HEK293T (cell line): ENCODE results near the gene CDV3.

Experiments used
- CTCF ChIA-PET: fragments of 350-600 bp; formaldehyde crosslinking; extraction: SDS; loops from one replicate; lab custom pipeline; 2021; ENCODE audit warnings: antibody characterized with exemption, inconsistent platforms; lab: Yijun Ruan, JAX
- POLR2A ChIA-PET: fragments of 350-600 bp; formaldehyde crosslinking; extraction: SDS; loops from one replicate; lab custom pipeline; 2020; ENCODE audit warnings: antibody characterized with exemption, inconsistent platforms; lab: Yijun Ruan, JAX
- DNase-seq: peaks from one replicate; pipeline ENCODE4 v3.0.0; 2012; ENCODE audit warnings: mixed read lengths; ENCODE audit errors: extremely low spot score
- ARNT ChIP-seq: fragments of 450-650 bp; IDR thresholded peaks from 2 replicates; pipeline ENCODE4 v1.6.1; 2017; ENCODE audit warnings: mild to moderate bottlenecking
- BHLHE40 ChIP-seq: fragments of 450-650 bp; IDR thresholded peaks from 2 replicates; pipeline ENCODE4 v1.6.1; 2016; ENCODE audit warnings: mild to moderate bottlenecking, moderate library complexity, borderline replicate concordance
- CTBP1 ChIP-seq: fragments of 450-650 bp; IDR thresholded peaks from 2 replicates; pipeline ENCODE4 v1.6.1; 2016; ENCODE audit warnings: borderline replicate concordance
- ELF4 ChIP-seq: fragments of 450-650 bp; IDR thresholded peaks from 2 replicates; pipeline ENCODE4 v1.6.1; 2017; ENCODE audit warnings: antibody characterized with exemption
- FOXA1 ChIP-seq: fragments of 450-650 bp; IDR thresholded peaks from 2 replicates; pipeline ENCODE4 v1.6.1; 2016; ENCODE audit warnings: mild to moderate bottlenecking
- FOXK2 ChIP-seq: fragments of 450-650 bp; IDR thresholded peaks from 2 replicates; pipeline ENCODE4 v1.6.1; 2016; ENCODE audit warnings: mild to moderate bottlenecking
- FOXM1 ChIP-seq: fragments of 450-650 bp; IDR thresholded peaks from 2 replicates; pipeline ENCODE4 v1.6.1; 2017; ENCODE audit warnings: mild to moderate bottlenecking, borderline replicate concordance
- HDGF ChIP-seq: fragments of 450-650 bp; IDR thresholded peaks from 2 replicates; pipeline ENCODE4 v1.6.1; 2017; ENCODE audit warnings: antibody characterized with exemption, borderline replicate concordance
- L3MBTL2 ChIP-seq: fragments of 450-650 bp; conservative IDR thresholded peaks from 2 replicates; pipeline ENCODE4 v1.6.1; 2016; ENCODE audit warnings: mild to moderate bottlenecking
- LEF1 ChIP-seq: fragments of 450-650 bp; IDR thresholded peaks from 2 replicates; pipeline ENCODE4 v1.6.1; 2017; ENCODE audit warnings: mild to moderate bottlenecking, borderline replicate concordance
- NFRKB ChIP-seq: fragments of 450-650 bp; IDR thresholded peaks from 2 replicates; pipeline ENCODE4 v1.6.1; 2016; ENCODE audit warnings: mild to moderate bottlenecking, moderate library complexity
- PKNOX1 ChIP-seq: fragments of 450-650 bp; IDR thresholded peaks from 2 replicates; pipeline ENCODE4 v1.6.1; 2016
- SP1 ChIP-seq: fragments of 450-650 bp; IDR thresholded peaks from 2 replicates; pipeline ENCODE4 v1.6.1; 2017
- SUZ12 ChIP-seq: fragments of 450-650 bp; IDR thresholded peaks from 2 replicates; pipeline ENCODE4 v1.6.1; 2016; ENCODE audit warnings: mild to moderate bottlenecking
- TARDBP ChIP-seq: fragments of 450-650 bp; IDR thresholded peaks from 2 replicates; pipeline ENCODE4 v1.6.1; 2016
- ZNF384 ChIP-seq: fragments of 450-650 bp; IDR thresholded peaks from 2 replicates; pipeline ENCODE4 v1.6.1; 2016

CDV3 gene

GRCh38 chr3:133563186-133563591, 10.3 kb upstream of the CDV3 start:
- ChIA-PET POLR2A (interaction anchor here (2.7 kb wide), 1 partner anchor 9 kb away, joined by 16 read pairs; the partner anchor contains the start of gene CDV3), CTCF (no interaction called here)
- DNase-seq: no peak
- no peak for TF ChIP-seq ARNT
- no peak for TF ChIP-seq LEF1
- TF ChIP-seq TARDBP: no peak
- no peak for TF ChIP-seq ELF4
- TF ChIP-seq SUZ12: no peak
- no peak for TF ChIP-seq FOXK2

- CTCF ChIA-PET: no interaction called here
- POLR2A ChIA-PET: interaction anchor here (1.9 kb wide), 1 partner anchor 9 kb away, joined by 10 read pairs; the partner anchor contains the start of gene CDV3
- DNase-seq: no peak
- no peak for TF ChIP-seq CTBP1
- TF ChIP-seq PKNOX1: no peak
- no peak for TF ChIP-seq ARNT
Measured at GRCh38 chr3:133563816-133564215, 9.7 kb upstream of the CDV3 start.

GRCh38 chr3:133568294-133569014, 5.0 kb upstream of the CDV3 start:
- DNase-seq: no peak
- ChIA-PET POLR2A (interaction anchor here (1.3 kb wide), 1 partner anchor 10 kb away, joined by 3 read pairs; no protein-coding TSS in a partner anchor), CTCF (no interaction called here)
- no peak for TF ChIP-seq TARDBP
- no peak for TF ChIP-seq L3MBTL2
- TF ChIP-seq BHLHE40: no peak
- no peak for TF ChIP-seq FOXA1
- TF ChIP-seq SUZ12: no peak
- no peak for TF ChIP-seq ZNF384
- TF ChIP-seq CTBP1: no peak
- TF ChIP-seq HDGF: no peak
- TF ChIP-seq NFRKB: no peak
- TF ChIP-seq FOXK2: no peak
- no peak for TF ChIP-seq LEF1

GRCh38 chr3:133570139-133570936, 3.1 kb upstream of the CDV3 start:
- CTCF ChIA-PET: interaction anchor here (0.5 kb wide), 1 partner anchor 8 kb away, joined by 3 read pairs; no protein-coding TSS in a partner anchor
- no peak for DNase-seq
- POLR2A ChIA-PET: no interaction called here
- TF ChIP-seq ELF4: no peak
- no peak for TF ChIP-seq BHLHE40
- TF ChIP-seq NFRKB: no peak
- no peak for TF ChIP-seq ZNF384
- no peak for TF ChIP-seq PKNOX1
- TF ChIP-seq L3MBTL2: no peak
- no peak for TF ChIP-seq FOXK2
- TF ChIP-seq SP1: no peak
- TF ChIP-seq FOXA1: no peak
- TF ChIP-seq HDGF: no peak
- TF ChIP-seq CTBP1: no peak

GRCh38 chr3:133570937-133571320, 2.6 kb upstream of the CDV3 start:
- CTCF ChIA-PET: no interaction called here
- DNase-seq: no peak
- TF ChIP-seq ARNT: no peak
- TF ChIP-seq TARDBP: no peak
- TF ChIP-seq NFRKB: no peak
- TF ChIP-seq PKNOX1: no peak
- no peak for TF ChIP-seq CTBP1
- TF ChIP-seq SUZ12: no peak
- TF ChIP-seq L3MBTL2: no peak
- no peak for TF ChIP-seq FOXM1
- TF ChIP-seq LEF1: no peak
- TF ChIP-seq FOXK2: no peak
- no peak for TF ChIP-seq SP1
- TF ChIP-seq FOXA1: no peak
- TF ChIP-seq BHLHE40: no peak
- no peak for TF ChIP-seq HDGF
- TF ChIP-seq ELF4: no peak
- TF ChIP-seq ZNF384: no peak
- POLR2A ChIA-PET: interaction anchor here (3.2 kb wide), 1 partner anchor 9 kb away, joined by 16 read pairs; no protein-coding TSS in a partner anchor
